HCT116 (cell line): Measurements from ENCODE around the gene KLK5. TPM values are rescaled to one million over a fixed set of nuclear protein-coding genes. Genes with fewer than 3 reads are reported as not detected.
A peak's percentile ranks its signal among the peaks of the same experiment; 100 is the strongest.

Experiments
- ATAC-seq: fragments of 200-7000 bp; cut with Tn5 transposase; 2 replicates; pipeline ENCODE4 v1.9.1; 2020; ENCODE audit warnings: mild to moderate bottlenecking, moderate library complexity
- BruUV-seq: library from RNA; stranded (reverse); fragments of 400-500 nt; replicated peaks from 2 replicates; lab custom pipeline; 2021; lab: Mats Ljungman, UMichigan
- CTCF ChIA-PET: fragments of 300-600 bp; sonication (Branson Sonifier 250); formaldehyde crosslinking; loops from one replicate; lab custom pipeline; 2021; ENCODE audit warnings: antibody characterized with exemption; lab: Charles Lee
- POLR2A ChIA-PET: fragments of 300-600, 350-600 bp; sonication (Branson Sonifier 250); formaldehyde crosslinking; loops from one replicate; lab custom pipeline; 2021; ENCODE audit warnings: antibody characterized with exemption; lab: Charles Lee
- RAD21 ChIA-PET, 2 experiments: fragments of 300-600 bp; sonication (Branson Sonifier 250); formaldehyde crosslinking; loops; one replicate each; lab custom pipeline; 2023; ENCODE audit warnings: low total read pairs in 2 of 2; ENCODE audit not compliant: uncharacterized antibody in 2 of 2, unreplicated experiment in 2 of 2, low non-redundant PET in 1 of 2; lab: Charles Lee
- DNase-seq: peaks from one replicate; pipeline ENCODE4 v3.0.0-alpha.2; 2010; ENCODE audit warnings: low read depth, low spot score
- H2AFZ ChIP-seq: fragments of 200-600 bp; shearing (Covaris generic), sonication (generic); 2 replicates; pipeline ENCODE4 v1.6.1; 2017; ENCODE audit warnings: low read depth, mixed run types, mixed read lengths, antibody characterized with exemption, low read length; ENCODE audit not compliant: poor library complexity, severe bottlenecking
- H3K27ac ChIP-seq: 2 replicates; pipeline ENCODE4 v1.5.1; 2012; ENCODE audit warnings: low read depth, low read length
- H3K27me3 ChIP-seq: fragments of 200-600 bp; sonication (generic); 2 replicates; pipeline ENCODE4 v1.6.1; 2016; ENCODE audit warnings: mixed run types, low read length, mixed read lengths; ENCODE audit not compliant: insufficient read depth
- H3K36me3 ChIP-seq, 2 experiments: fragments of 200-500 bp in 1 of 2; fragments of 200-600 bp in 1 of 2; sonication (Bioruptor generic) in 1 of 2; sonication (generic) in 1 of 2; 2 replicates each; pipeline versions ENCODE4 v1.5.1 to v1.6.1; 2014 to 2016; ENCODE audit warnings: low read length in 2 of 2, inconsistent platforms in 1 of 2, mixed read lengths in 1 of 2, mixed run types in 1 of 2; ENCODE audit not compliant: insufficient read depth in 2 of 2, control insufficient read depth in 1 of 2
- H3K4me1 ChIP-seq, 2 experiments: fragments of 200-600 bp in 1 of 2; sonication (generic) in 1 of 2; 2 replicates each; pipeline versions ENCODE4 v1.5.1 to v1.6.1; 2012 to 2017; ENCODE audit warnings: low read length in 2 of 2, inconsistent platforms in 1 of 2, mild to moderate bottlenecking in 1 of 2, mixed read lengths in 1 of 2, mixed run types in 1 of 2, moderate library complexity in 1 of 2; ENCODE audit not compliant: insufficient read depth in 2 of 2, control insufficient read depth in 1 of 2
- H3K4me2 ChIP-seq: fragments of 200-600 bp; sonication (generic); 2 replicates; pipeline ENCODE4 v1.6.1; 2017; ENCODE audit warnings: mixed run types, low read length, mixed read lengths
- H3K4me3 ChIP-seq, 2 experiments: fragments of 200-600 bp in 1 of 2; sonication (generic) in 1 of 2; replicated peaks in 1 of 2; 2 replicates each; pipeline ENCODE4 v1.5.1; 2011 to 2016; ENCODE audit warnings: low read length in 2 of 2, control low read depth in 1 of 2, low read depth in 1 of 2, mild to moderate bottlenecking in 1 of 2, mixed read lengths in 1 of 2, mixed run types in 1 of 2
- H3K79me2 ChIP-seq: fragments of 200-600 bp; sonication (generic); 2 replicates; pipeline ENCODE4 v1.6.1; 2017; ENCODE audit warnings: mild to moderate bottlenecking, mixed run types, low read length, moderate library complexity, mixed read lengths; ENCODE audit not compliant: insufficient read depth
- H3K9ac ChIP-seq: fragments of 200-600 bp; sonication (generic); 2 replicates; pipeline ENCODE4 v1.6.1; 2016; ENCODE audit warnings: low read length, mixed read lengths
- H3K9me2 ChIP-seq: fragments of 200-600 bp; sonication (generic), shearing (Covaris generic); 2 replicates; pipeline ENCODE4 v1.6.1; 2017; ENCODE audit warnings: mixed run types, mild to moderate bottlenecking, moderate library complexity; ENCODE audit not compliant: insufficient read depth
- H3K9me3 ChIP-seq, 2 experiments: fragments of 200-500 bp in 1 of 2; fragments of 200-600 bp in 1 of 2; sonication (Bioruptor generic) in 1 of 2; sonication (generic) in 1 of 2; 2 replicates each; pipeline ENCODE4 v1.6.1; 2014 to 2017; ENCODE audit warnings: low read length in 2 of 2, mixed read lengths in 2 of 2, inconsistent platforms in 1 of 2, low read depth in 1 of 2, mild to moderate bottlenecking in 1 of 2, mixed run types in 1 of 2, moderate library complexity in 1 of 2; ENCODE audit not compliant: control insufficient read depth in 1 of 2, insufficient read depth in 1 of 2
- H4K20me1 ChIP-seq: fragments of 200-600 bp; sonication (generic), shearing (Covaris generic); 2 replicates; pipeline ENCODE4 v1.6.1; 2017; ENCODE audit warnings: mixed run types, mild to moderate bottlenecking, moderate library complexity; ENCODE audit not compliant: insufficient read depth
- ATF3 ChIP-seq: IDR thresholded peaks from 2 replicates; pipeline ENCODE4 v1.6.1; 2012
- CEBPB ChIP-seq: IDR thresholded peaks from 2 replicates; pipeline ENCODE4 v1.6.1; 2012; ENCODE audit warnings: low read depth
- CTCF ChIP-seq, 3 experiments: fragments of 200-600 bp in 1 of 3; sonication (generic) in 1 of 3; IDR thresholded peaks in 2 of 3; conservative IDR thresholded peaks in 1 of 3; 2 replicates each; pipeline ENCODE4 v1.5.1; 2012 to 2017; ENCODE audit warnings: low read depth in 2 of 3, low read length in 2 of 3, antibody characterized with exemption in 1 of 3, borderline replicate concordance in 1 of 3, control low read depth in 1 of 3, mild to moderate bottlenecking in 1 of 3, mixed read lengths in 1 of 3, mixed run types in 1 of 3, moderate library complexity in 1 of 3; ENCODE audit not compliant: insufficient read depth in 1 of 3
- EGR1 ChIP-seq: IDR thresholded peaks from 2 replicates; pipeline ENCODE4 v1.6.1; 2012; ENCODE audit warnings: low read depth
- ELF1 ChIP-seq: IDR thresholded peaks from 2 replicates; pipeline ENCODE4 v1.6.1; 2012; ENCODE audit warnings: low read depth, borderline replicate concordance
- EZH2 ChIP-seq: fragments of 200-600 bp; sonication (generic); IDR thresholded peaks from 2 replicates; pipeline ENCODE4 v1.6.1; 2017; ENCODE audit warnings: antibody characterized with exemption, mixed run types
- EZH2phosphoT487 ChIP-seq: fragments of 200-600 bp; IDR thresholded peaks from 2 replicates; pipeline ENCODE4 v1.6.1; 2018; ENCODE audit warnings: antibody characterized with exemption, borderline replicate concordance
- FOSL1 ChIP-seq: IDR thresholded peaks from 2 replicates; pipeline ENCODE4 v1.6.1; 2012; ENCODE audit warnings: low read depth
- JUND ChIP-seq: IDR thresholded peaks from 2 replicates; pipeline ENCODE4 v1.6.1; 2012
- MAX ChIP-seq: IDR thresholded peaks from 2 replicates; pipeline ENCODE4 v1.6.1; 2012
- POLR2A ChIP-seq: IDR thresholded peaks from 2 replicates; pipeline ENCODE4 v1.7.0; 2011; ENCODE audit warnings: borderline replicate concordance; ENCODE audit not compliant: insufficient read depth, insufficient read length; ENCODE audit errors: extremely low read depth
- POLR2AphosphoS5 ChIP-seq: IDR thresholded peaks from 2 replicates; pipeline ENCODE4 v1.6.1; 2011; ENCODE audit warnings: mild to moderate bottlenecking, low read depth, low read length, moderate library complexity
- RAD21 ChIP-seq: IDR thresholded peaks from 2 replicates; pipeline ENCODE4 v1.6.1; 2012; ENCODE audit warnings: low read depth, mild to moderate bottlenecking
- SIN3A ChIP-seq: IDR thresholded peaks from 2 replicates; pipeline ENCODE4 v1.6.1; 2012; ENCODE audit warnings: low read depth
- SP1 ChIP-seq: IDR thresholded peaks from 2 replicates; pipeline ENCODE4 v1.6.1; 2012; ENCODE audit warnings: low read depth
- YY1 ChIP-seq: IDR thresholded peaks from 2 replicates; pipeline ENCODE4 v1.6.1; 2011; ENCODE audit warnings: low read length, low read depth, moderate library complexity, mild to moderate bottlenecking; ENCODE audit not compliant: insufficient replicate concordance; ENCODE audit errors: extremely low read depth
- ZBTB33 ChIP-seq: IDR thresholded peaks from 2 replicates; pipeline ENCODE4 v1.6.1; 2011; ENCODE audit warnings: mild to moderate bottlenecking, low read length, moderate library complexity; ENCODE audit not compliant: insufficient replicate concordance; ENCODE audit errors: extremely low read depth
- ZFX ChIP-seq: fragments of 450-650 bp; IDR thresholded peaks from 2 replicates; pipeline ENCODE4 v1.6.1; 2017
- ZNF274 ChIP-seq: fragments of 200-500 bp; sonication (Bioruptor generic); IDR thresholded peaks from 2 replicates; pipeline ENCODE4 v1.6.1; 2014; ENCODE audit warnings: mild to moderate bottlenecking, low read depth, low read length, inconsistent platforms
- intact Hi-C: fragments of 100-400 bp; cut with micrococcal nuclease; formaldehyde crosslinking; loops from 2 replicates; pipeline ENCODE4 v1.10.0; 2022
- total RNA-seq: library from RNA; stranded (reverse); gene quantifications from one replicate; pipeline ENCODE4 v1.2.1, GENCODE V29; 2021; ENCODE audit not compliant: unreplicated experiment

Gene KLK5
- total RNA-seq, 1 experiment from 2014 or later: 1.2 TPM

- H3K4me3 ChIP-seq: peak within 1 kb of the TSS; percentile 78 to 88
- TF ChIP-seq CEBPB (no peak), YY1 (no peak), CTCF (IDR thresholded peaks at IDR 0.05 in 2 of 3, conservative IDR thresholded peaks at IDR 0.05 in 1 of 3; ENCODE audit: borderline replicate concordance in 1 of 3, insufficient read depth in 1 of 3, low read depth in 2 of 3, low read length in 2 of 3) (no peak), ELF1 (no peak), JUND (no peak), EZH2 (no peak), POLR2A (no peak), SP1 (no peak), ZNF274 (no peak), RAD21 (no peak), ZBTB33 (no peak), EZH2phosphoT487 (no peak), FOSL1 (no peak), EGR1 (no peak), ATF3 (no peak), MAX (no peak), SIN3A (no peak), POLR2AphosphoS5 (no peak; the same call in 1 of the 2 replicates), ZFX (no peak)
- TF ChIP-seq, all 23 proteins: peak for 0
- BruUV-seq: no TSS peak
- Histone ChIP-seq H3K9me3 (no peaks in the 10 kb centered on the region), H3K79me2 (peaks cover 11% of the 10 kb centered on the region; the same call in 1 of the 2 replicates), H2AFZ (no peak within 1 kb of the TSS), H3K36me3 (peaks cover 0 to 6% of the 10 kb centered on the region in 2 experiments; a peak in 1 of 4 replicates), H3K4me2 (peak within 1 kb of the TSS; percentile 100), H3K9ac (peak within 1 kb of the TSS; percentile 91), H3K9me2 (no peaks in the 10 kb centered on the region), H3K27ac (peak within 1 kb of the TSS; percentile 77), H3K27me3 (no peaks in the 10 kb centered on the region), H4K20me1 (no peaks in the 10 kb centered on the region), H3K4me1 (peaks cover 16 to 36% of the 10 kb centered on the region in 2 experiments)
- ATAC-seq (peak; percentile 61), DNase-seq (no peak)
- CTCF ChIA-PET: interaction anchor here (1.0 to 3.4 kb wide), 7 partner anchors 13 to 298 kb away, joined by 3 to 71 read pairs (median 3); partner anchors contain the start of gene KLK10
- RAD21 ChIA-PET: interaction anchor here in 1 of 2 experiments (2.1 kb wide), 1 partner anchor 16 kb away, joined by 14 read pairs; no protein-coding TSS in a partner anchor
- intact Hi-C loops: loop anchor here (2.0 to 5.0 kb wide), 2 partner anchors 34 to 69 kb away; partner anchors contain the start of gene KLK6
- POLR2A ChIA-PET: interaction anchor here (0.6 to 2.6 kb wide), 8 partner anchors 9 to 68 kb away, joined by 3 to 49 read pairs (median 4); partner anchors contain the start of genes KLK10, KLK6 and KLK7
These were observed 48.7 kb upstream of the KLK5 start, which contains the start of gene KLK8 for GRCh38 chr19:51001515-51001914. KLK8 (minus strand) TSS chr19:51001604; CDS start chr19:51001167, 437 bp downstream.
